HG03460 (cell line): ENCODE measurements around the gene NGDN.
A peak's percentile ranks its signal among the peaks of the same experiment; 100 is the strongest.
"Not testable (repeated sequence)": the region's sequence is repeated elsewhere in the genome, so short reads cannot be mapped to it uniquely, and the experiment has no call there.

ENCODE experiments used
- ATAC-seq: cut with Tn5 transposase; IDR thresholded peaks from one replicate; pipeline ENCODE4 v1.9.1; 2021; ENCODE audit not compliant: unreplicated experiment

Gene NGDN, protein sequence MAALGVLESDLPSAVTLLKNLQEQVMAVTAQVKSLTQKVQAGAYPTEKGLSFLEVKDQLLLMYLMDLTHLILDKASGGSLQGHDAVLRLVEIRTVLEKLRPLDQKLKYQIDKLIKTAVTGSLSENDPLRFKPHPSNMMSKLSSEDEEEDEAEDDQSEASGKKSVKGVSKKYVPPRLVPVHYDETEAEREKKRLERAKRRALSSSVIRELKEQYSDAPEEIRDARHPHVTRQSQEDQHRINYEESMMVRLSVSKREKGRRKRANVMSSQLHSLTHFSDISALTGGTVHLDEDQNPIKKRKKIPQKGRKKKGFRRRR

DNA sequence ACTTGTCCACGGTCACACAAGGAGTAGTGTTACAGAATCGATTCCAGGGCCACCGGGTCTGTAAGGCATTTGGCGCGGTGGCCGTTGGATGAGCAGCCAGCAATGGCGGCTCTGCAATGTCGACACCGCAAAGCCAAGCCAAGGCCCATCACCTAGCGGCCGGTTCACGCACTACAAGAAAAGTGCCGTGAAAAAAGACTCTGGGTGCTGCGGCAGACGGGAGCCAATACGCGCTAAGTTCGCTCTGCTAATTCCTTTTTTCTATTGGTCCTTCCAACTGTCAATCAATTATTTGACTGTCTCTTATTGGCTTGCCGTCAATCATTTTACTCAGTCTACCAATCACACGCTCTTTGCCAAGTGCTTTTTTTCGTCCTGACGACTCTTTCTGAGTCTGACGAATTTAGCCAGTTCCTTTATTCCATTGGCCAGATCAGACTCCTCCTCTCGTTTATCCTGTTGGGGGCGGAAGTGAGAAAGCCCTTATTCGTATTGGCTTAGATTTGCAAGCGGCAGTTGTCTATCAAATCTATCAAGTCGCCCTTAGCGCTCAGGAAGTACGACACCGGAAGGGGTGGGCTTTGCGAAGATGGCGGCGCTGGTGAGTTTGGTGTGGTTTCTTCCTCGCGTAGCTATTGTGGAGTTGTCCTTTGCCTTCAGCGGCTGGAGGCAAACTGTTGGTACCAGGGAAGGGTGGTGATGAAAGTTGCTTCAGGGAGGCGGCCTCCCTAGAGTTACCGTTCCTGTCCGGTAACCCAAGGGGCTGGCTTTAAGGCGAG is at the start of gene NGDN:
Gene NGDN, plus strand, starts transcription at position 577 of the 779 bp plus-strand sequence. Its CDS starts 13 bp downstream, at position 590.
- ATAC-seq: peak; percentile 95

DNA sequence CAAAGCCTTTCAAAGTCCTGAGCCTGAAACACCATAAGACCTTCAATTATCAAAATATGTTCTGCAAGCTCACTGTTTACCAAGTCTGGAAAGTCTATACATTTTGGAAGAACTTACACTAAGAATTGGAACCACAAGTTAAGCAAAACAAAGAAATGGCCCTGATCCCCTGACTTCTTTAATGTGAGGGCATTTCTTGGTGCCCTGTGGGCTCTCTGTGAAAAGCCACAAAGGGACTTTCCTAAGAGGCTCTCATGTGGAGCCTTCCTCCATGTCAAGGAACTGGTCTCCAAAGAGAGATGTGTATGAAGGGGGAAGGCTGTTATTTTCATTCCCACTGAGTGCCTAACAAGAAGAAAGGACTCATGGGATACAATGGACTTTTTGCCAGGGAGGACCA is 47.9 kb upstream of the NGDN start:
- ATAC-seq: no peak

DNA sequence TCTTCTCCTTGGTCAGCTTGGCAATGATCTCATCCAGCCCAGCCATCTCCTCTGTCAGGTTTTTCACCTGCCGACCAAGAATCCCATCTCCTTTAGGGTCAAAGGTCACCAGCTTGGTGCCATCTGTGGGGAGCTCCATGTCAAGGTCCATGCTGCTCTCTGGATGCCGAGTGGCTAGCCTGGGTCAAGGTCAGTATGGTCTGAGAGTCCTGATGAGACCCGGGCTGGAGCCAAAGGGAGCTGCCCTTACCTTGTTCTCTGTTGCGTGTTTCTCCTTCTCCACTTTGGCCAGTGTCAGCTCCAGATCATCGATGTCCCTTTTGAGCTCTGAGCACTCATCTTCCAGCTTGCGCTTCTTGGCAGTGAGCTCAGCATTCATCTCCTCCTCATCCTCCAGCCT is 45.8 kb upstream of the NGDN start:
- ATAC-seq: no peak

DNA sequence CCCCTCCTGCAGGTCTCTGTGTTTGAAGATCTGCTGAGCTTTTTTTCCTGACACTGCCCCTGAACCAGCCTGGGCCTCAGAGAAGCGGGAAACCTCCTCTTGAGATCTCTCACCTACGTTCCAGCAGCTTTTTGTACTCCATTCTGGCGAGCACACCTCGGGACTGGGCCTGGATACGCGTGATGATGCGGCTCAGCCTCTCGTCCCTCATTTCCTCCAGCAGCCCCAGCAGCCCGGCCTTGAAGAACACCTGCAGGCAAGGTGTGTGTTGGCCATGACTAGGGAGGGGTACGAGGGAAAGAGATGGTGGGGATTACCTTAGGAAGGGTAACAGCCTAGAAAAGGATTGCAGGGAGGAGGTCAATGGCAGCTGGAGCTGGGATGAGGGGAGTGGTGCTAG is 44.3 kb upstream of the NGDN start:
- ATAC-seq: no peak

DNA sequence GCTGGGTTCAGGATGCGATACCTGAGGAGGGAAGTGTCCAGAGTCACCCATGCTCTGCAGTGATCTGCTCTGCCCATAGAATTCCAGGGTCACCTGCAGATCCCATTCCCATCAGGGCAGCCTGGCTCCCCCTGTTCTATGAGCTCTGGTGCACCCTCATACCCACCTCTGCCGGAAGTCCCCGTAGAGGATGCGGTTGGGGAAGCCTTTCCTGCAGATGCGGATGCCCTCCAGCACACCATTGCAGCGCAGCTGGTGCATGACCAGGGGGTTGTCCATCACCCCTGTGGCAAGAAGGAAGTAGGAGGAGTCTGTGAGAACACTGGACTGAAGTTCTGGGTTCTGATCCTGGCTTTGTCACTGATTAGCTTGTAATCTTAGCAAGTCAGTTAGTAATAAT is 43.7 kb upstream of the NGDN start:
- ATAC-seq: not testable (repeated sequence)

DNA sequence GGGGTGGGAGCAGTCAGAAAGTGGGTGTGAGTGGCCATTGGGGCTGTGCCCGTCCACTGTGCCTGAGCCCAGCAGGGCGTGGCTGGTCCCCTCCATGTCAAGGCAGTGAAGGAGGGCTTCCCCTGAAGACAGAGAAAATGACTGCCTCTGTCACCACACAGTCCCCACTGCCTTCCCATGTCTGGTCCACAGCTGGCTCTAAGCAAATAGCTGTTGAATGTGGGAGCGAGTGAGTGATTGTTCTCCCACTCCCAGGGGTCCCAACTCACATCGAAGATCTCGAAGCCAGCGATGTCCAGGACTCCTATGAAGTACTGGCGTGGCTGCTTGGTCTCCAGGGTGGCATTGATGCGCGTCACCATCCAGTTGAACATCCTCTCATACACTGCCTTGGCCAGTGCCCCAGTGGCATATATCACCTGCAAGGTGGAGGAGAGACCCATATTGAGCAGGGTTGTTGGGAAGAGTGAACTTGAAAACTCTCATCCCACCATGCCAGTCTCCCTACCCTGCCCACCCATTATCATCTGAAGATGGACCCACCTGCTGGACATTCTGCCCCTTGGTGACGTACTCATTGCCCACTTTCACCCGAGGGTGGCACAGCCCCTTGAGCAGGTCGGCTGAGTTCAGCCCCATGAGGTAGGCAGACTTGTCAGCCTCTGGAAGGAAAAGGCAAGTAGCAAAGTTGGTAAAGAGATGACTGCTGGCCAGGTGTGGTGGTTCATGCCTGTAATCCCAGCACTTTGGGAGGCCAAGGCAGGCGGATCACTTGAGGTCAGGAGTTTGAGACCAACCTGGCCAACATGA is 40.6 kb upstream of the NGDN start:
- no peak for ATAC-seq

DNA sequence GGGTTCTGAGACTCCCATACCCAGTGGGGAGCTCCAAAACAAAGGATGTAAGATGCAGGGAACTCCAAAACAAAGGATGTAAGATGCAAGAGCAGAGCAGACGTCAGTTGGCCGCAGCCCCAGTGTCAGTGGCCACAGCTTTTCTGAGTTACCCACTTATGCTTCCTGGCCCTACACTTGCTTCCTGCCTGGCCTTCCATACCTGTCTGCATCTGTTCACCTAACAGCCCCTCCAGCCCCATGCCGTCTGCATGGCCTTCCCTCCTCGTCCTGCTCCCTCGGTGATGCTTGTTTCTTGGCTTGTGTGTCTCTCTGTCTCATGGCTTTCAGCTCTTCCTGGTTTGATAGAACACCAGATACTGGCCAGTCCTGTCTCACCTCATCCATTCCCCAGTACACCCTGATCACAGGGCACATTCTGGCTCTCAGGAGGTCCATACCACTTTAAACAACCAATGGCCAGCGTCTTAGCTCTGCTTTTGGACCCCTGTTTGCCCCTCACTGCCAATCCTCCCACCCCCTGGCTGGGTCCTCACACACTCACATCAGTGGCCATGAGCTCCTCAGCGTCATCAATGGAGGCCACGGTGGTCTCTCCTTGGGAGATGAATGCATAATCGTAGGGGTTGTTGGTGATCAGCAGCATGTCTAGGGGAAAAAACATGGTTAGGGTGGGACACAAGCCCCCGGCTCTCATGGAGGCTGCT is 39.3 kb upstream of the NGDN start:
- no peak for ATAC-seq

DNA sequence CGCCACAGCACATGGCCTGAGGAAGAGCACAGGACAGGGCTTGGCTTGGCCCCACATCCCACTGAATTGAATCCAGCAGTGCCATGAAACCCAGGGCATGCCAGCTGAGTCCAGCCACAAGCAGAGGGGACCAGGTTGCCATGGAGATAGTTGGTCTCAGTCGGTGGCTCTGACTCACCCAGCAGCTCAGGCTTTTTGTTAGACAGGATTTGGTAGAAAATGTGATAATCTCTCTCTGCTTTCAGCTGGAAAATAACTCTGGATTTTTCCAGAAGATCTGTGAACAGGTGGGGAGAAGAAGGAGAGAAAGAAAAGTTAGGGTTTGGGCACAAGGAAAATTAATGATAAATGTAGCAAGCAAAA is 38.8 kb upstream of the NGDN start:
- ATAC-seq: no peak

DNA sequence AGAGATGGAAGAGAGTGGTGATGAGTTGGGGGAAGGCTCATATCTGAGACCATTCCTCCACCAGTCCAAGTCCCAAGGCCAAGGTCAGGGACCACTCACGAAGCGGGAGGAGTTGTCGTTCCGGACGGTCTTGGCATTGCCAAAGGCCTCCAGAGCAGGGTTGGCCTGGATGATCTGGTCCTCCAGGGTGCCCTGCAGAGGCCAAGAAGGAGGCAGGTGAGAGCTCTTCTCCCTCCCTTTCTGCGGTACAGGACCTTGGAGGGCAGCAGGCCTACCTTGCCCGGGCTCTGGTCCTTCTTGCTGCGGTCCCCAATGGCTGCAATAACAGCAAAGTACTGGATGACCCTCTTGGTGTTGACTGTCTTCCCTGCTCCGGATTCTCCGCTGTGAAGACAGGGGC is 38.0 kb upstream of the NGDN start:
- no peak for ATAC-seq

DNA sequence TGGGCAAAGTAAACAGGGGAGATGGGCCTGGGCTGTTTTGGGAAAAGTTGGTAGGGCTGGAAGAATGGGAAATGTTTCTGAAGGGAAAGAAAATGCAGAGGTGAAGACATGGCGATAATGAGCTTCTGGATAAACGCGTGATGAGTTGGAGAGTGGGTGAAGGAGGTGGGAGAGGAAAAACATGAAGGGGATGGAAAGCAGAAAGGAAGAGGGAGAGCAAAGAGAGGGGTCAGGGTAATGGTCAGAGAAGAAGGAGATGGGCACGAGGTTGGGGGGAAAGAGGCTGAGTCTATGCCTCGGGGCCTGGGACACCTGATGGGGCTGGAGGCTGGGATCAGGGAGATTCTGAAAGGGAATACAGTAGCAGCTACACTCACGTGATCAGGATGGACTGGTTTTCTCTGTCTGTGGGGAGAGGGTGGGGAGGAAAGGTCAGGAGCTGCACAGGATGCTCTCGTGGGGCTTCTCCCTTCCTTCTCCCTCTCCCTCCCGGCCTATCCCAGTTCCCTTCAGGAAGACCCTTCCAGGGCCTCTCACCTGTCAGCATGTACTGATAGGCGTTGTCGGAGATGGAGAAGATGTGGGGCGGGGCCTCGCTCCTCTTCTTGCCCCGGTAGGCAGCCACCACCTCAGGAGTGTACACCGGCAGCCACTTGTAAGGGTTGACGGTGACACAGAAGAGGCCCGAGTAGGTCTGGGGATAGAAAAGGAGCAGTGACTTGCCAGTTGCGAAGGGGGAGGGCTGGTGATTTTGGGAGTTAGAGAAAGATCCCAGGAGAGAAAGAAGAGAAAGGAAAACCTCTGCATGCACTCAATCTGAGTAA is 37.2 kb upstream of the NGDN start:
- no peak for ATAC-seq

DNA sequence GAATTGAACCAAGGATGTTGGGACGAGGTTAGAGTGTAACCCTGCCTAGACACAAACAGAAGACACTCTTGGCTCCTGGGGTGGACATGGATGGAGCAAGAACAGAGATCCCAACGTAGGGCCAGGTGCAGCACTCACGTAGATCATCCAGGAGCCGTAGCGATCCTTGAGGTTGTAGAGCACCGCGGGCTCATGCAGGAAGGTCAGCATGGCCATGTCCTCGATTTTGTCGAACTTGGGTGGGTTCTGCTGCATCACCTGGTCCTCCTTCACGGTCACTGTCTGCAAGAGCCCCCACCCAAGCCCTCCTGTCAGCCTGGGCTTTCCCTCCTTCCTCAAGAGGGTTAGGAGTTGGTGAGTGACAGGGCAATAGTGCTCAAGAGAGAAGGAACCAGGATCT is 36.6 kb upstream of the NGDN start:
- ATAC-seq: no peak

DNA sequence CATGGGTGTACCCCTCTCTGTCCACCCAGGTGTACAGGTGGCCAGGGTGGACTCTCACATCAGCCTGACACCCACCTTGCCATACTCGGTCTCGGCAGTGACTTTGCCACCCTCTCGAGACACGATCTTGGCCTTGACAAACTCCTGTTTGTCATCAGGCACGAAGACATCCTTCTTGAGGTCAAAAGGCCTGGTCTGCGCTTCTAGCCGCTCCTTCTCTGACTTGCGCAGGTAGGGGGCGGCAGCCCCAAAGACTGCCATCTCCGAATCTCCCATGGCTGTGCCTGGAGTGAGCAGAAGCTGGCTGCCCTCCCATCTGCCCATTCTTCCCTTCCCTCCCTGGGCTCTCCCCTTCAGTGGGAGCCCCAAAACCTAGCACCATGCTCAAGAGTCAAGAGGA is 36.0 kb upstream of the NGDN start:
- ATAC-seq: no peak

DNA sequence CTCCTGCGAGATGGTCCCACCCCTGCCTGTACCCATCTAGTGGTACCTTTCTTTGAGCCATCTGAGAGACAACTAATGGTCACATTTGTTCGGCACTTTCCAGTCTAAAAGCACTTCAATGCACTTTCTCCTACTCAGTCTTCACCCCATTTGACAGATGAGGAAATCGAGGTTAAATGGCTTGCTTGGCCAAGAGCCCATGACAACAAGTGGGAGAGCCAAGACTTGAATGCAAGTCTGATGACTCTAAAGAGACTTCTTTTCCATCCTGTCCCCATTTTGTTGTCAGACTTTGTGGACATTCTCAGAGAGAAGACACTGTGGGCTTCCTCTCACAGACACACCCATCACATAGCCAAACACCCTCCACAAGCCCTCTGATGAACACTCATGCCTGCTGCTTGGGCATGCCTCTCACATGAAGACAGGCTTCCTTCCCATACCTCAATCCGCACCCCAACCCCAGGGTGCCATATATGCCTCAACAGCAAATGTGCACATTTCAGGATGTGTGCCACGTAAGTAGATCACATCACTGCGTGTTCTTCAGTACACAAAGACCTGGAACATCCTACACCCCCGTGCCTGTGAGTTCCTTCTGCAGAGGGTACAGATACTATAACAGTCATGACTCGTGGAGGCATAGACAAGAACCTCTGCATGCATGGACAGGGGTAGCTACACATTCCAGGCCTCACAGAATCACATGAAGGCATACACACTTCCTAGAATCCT is 34.8 kb upstream of the NGDN start:
- no peak for ATAC-seq

DNA sequence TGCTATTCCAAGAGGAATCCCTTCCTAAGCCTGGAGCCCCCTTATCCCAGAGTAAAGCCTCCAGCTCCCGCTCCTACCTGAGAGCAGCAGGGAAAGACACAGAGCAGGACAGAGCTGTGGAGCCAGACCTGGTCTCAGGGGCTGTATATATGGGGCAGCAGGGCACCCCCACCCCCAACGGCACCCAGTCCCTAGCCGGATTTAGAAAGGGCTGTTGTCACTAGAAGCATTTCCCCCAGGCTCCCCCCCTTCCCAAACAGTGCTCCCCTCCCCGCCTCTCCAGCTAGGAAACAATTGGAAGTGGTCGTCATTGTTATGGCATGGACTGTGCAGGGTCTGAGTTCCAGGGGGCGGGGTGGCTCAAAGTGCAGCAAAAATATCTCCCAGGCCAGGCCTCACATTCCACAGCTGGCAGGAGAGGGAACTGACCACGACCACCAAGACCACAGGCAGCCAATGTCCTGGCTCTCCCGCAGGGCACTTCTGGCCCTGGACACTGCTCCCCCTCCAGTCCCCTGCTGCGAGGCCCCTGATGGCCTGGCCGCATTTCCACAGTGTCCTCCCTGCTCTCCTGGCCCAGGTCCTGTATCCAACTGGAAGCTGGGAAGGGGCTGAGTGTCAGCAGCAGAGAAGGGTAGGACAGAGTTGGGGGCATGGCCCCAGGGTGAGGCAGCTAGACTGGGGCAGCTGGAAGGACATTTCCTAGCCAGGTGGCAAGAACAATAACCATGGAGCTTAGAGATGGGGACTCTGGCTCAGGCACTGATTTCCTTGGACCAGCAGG is 33.8 kb upstream of the NGDN start, which contains the start of gene MYH7:
Gene MYH7, minus strand, starts transcription at position 118 of the 784 bp plus-strand sequence. CDS start 1,928 bp downstream, outside the sequence.
- no peak for ATAC-seq

DNA sequence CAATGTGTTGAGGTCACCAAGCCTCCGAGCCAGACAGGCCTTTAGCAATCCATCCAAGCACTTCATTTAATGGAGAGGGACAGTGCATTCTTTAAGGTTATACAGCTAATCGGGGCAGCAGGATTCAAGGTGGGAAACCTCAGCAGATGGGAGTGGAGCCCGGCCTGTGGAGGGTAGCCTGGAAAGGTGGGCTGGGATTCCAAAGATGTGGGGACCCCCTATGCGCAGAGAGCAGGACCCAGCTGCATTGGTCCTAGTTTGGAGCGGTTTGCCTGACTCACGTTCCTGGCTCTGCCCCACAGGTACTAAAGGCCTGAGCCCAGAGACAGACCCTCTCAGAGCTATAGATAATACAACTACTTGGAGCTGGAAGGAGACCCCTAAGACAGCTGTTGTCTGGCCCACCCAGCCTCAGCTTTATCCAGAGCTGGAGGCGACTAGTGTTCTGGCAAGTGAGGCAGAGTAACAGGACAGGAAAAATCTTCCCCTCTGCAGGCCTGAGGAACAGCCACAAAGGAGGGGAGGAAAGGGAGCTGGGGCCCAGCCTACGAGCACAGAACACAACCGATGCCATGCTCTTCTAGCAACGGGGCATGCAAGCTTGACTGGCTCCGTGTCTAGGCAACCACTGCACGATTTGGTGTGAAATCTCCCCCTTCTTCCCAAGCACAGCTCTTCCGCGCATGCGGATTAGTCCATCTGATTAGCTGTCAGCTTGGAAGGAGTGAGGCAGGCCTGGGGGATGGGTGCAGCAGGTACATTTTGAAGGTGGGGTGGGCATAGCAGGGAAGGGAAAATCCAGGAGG is 33.0 kb upstream of the NGDN start:
- ATAC-seq: no peak

DNA sequence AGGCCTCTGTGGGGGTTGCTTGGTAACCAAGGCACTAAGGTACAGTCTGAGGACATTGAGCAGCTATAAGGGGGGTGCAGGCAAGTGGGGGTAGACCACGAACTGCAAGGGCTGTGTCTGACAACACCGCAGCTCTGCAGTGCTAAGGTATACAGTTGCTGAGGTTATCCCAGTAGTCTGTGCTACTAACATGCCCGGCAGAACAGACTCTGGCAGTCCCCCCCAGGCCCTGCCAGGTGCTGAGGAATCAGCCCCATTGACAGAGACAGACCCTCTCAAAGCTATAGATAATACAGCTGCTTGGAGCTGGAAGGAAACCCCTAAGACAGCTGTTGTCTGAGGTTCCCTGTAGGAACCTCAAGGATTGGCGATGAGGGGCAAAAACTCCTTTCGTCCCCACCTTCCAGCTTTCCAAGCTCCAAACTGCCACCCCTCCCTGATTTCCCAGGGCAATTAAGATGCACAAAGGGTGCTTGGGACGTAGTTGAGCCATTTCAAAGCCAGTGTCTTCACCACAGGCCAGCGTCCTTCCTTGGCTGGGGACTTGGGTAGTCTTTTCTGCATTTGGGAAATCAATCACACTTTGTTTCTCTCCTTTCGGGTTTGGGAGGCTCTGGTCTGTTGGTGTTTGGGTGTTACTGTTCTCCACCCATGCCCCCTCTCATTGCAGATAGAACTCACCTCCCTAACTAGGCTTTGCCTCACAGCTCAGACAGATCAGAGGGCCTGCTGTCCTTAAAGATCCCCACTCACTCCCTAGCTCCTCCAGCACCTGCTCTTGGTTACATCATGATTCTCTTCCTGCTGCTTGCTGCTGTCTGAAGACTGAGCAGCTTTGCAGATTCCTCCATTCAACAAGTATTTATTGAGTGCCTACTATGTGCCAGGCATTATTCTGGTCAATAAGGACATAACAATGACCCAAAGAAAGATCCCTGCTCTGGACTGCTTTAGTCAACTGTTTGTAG is 32.1 kb upstream of the NGDN start:
- no peak for ATAC-seq
